ENCODE data around the gene HLA-DQA2.
"Not testable (repeated sequence)": the region's sequence is repeated elsewhere in the genome, so short reads cannot be mapped to it uniquely, and the experiment has no call there.

HLA-DQA2 gene

DNA sequence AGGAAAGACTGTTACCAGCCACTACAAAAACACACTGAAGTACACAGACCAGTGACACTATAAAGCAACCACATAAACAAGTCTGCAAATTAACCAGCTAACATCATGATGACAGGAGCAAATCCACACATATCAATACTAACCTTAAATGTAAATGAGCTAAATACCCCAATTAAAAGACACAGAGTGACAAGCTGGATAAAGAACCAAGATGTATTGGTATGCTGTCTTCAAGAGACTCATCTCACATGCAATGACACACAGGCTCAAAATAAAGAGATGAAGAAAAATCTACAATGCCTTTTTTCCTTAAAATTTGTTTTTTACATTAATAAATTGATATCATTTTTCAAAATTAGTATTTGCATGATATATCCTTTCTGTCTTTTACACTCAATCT lies 41.7 kb downstream of the HLA-DQA2 start:
- DNase-seq, result not testable (repeated sequence)

DNA sequence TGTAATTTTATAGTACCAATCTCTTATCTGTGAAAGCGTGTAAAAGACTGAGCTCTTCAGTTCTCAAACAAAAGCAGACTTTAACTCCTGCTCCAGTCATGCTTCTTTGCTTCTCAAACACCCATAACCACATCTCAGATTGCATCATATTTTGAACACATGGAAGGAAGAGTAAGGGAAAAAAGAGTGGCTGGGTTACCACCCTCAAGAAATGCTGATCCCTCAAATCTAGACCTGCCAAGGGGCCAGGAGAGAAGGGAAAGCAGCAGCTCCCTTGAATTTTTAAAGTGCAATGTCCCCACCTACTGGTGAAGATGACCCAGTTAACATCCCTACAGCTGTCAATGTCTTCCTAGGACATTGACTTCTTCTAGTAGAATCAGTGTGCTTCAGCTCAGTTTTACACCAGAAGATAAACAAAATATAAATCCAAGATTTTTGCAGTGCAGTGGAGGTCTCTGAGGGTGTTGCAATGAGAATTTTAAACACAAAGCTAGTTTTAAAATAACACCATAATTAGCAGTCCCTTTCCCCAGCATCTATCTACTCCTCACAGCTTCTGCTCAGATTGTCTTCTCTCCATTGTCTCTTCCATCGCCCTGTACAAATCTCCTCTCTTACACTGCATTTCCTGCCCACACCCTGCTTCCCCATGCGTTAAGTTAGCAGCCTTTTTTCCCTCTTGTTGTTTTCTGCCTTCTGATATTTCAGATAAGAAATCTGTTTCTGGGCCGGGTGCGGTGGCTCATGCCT lies 44.8 kb downstream of the HLA-DQA2 start:
- no peak for DNase-seq

DNA sequence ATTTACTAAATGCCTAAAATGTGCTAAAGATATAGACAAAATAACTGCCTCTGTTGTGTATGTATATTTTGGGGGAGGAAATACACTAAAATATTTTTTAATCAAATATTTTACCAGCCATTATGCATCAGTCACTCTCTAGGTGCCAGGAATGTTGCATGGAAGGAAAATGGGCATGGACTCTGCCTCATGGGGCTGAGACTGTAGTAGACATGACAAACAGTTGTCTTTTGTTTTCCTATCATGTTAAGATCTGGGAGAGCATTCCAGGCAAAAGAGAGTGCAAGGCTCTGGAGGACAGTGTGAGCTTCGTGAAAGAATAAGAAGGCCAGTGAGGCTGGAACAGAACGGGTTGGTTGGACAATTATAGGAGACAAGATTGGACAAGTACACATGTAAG lies 49.1 kb downstream of the HLA-DQA2 start:
- DNase-seq, result no peak

GRCh38 chr6:32792901-32793435 lies 51.8 kb downstream of the HLA-DQA2 start:
- DNase-seq, result no peak

- DNase-seq, result no peak
Observed at GRCh38 chr6:32794510-32794909, 53.3 kb downstream of the HLA-DQA2 start.
